Fibroblast of pulmonary artery (primary cell): ENCODE measurements around the gene CBX7.

Source experiments
- DNase-seq: peaks from one replicate; pipeline ENCODE4 v3.0.0-alpha.2; 2010; ENCODE audit warnings: low read depth
- H3K4me3 ChIP-seq: replicated peaks from 2 replicates; pipeline ENCODE4 v1.5.1; 2011; ENCODE audit warnings: low read depth, mild to moderate bottlenecking, control low read depth, low read length, moderate library complexity
- CTCF ChIP-seq: IDR thresholded peaks from 2 replicates; pipeline ENCODE4 v1.5.1; 2011; ENCODE audit warnings: mild to moderate bottlenecking, control low read depth, low read length, inconsistent platforms; ENCODE audit errors: missing control alignments

The CBX7 gene

GRCh38 chr22:39150848-39151215, 1.6 kb downstream of the CBX7 start:
- DNase-seq, result no peak
- no peak for TF ChIP-seq CTCF
- H3K4me3 ChIP-seq, result no peak overlapping the region

- no peak for DNase-seq
- no peak for TF ChIP-seq CTCF
- no peak overlapping the region for H3K4me3 ChIP-seq
Measured at GRCh38 chr22:39149915-39150847, 2.3 kb downstream of the CBX7 start.

GRCh38 chr22:39148727-39149535, 3.5 kb downstream of the CBX7 start:
- H3K4me3 ChIP-seq, result no peak overlapping the region
- no peak for DNase-seq
- TF ChIP-seq CTCF, result no peak

GRCh38 chr22:39148026-39148726, 4.3 kb downstream of the CBX7 start:
- no peak for TF ChIP-seq CTCF

GRCh38 chr22:39147335-39148025, 5.0 kb downstream of the CBX7 start:
- DNase-seq, result no peak
- no peak overlapping the region for H3K4me3 ChIP-seq
- TF ChIP-seq CTCF, result no peak

More at GRCh38 chr22:39148026-39148726, 4.3 kb downstream of the CBX7 start:
- H3K4me3 ChIP-seq, result no peak overlapping the region
- no peak for DNase-seq
